Activated CD4-positive, alpha-beta T cell treated with anti-CD3 and anti-CD28 coated beads, Interleukin-2, amount 50 U/mL, for 16 hours (primary cell): ENCODE data around the gene CHD2.
"Not testable (repeated sequence)": the region's sequence is repeated elsewhere in the genome, so short reads cannot be mapped to it uniquely, and the experiment has no call there.

ENCODE experiments used
- DNase-seq: peaks from one replicate; pipeline ENCODE4 v3.0.0-alpha.2; 2020

The CHD2 gene

DNA sequence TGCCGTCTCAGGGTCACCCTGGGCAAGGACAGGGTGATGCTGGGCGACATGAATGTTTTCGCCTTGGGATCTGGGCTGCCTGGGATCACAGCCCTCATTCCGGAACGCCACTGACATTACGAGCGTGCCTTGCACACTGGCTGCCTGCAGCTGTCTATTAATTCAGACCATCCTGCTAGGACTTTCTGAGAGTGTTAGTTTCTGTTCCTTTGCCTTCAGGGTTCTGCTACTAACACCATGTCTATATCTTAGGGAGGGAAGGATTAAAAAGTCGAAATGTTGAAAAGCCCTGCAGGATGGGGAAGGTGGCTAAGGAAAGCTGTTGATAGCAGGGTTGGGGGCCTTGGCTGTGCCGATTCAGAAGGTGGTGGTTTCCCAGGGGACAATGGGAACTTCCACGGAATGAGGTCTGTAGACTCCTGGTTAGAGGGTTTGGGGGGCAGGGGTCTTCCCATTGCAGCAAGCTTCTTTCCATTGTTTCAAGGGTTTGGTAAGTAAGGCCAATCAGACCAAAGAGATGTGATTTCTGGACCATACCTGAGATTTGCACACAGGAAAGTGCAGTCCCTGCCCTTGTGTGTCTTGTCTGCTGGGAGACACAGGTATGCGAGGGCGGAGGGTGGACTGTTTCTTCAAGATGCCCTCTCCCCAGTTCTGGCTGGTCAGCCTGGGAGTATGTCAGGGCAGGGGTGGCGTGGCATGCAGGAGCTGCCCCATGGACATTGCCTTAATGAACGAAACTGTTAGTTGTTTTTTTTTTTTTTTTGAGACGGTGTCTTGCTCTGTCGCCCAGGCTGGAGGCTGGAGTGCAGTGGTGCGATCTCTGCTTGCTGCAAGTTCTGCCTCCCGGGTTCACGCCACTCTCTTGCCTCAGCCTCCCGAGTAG is 137.9 kb downstream of the CHD2 start:
- DNase-seq, result no peak

- not testable (repeated sequence) for DNase-seq
Observed at GRCh38 chr15:93039562-93040287, 139.6 kb downstream of the CHD2 start.

DNA sequence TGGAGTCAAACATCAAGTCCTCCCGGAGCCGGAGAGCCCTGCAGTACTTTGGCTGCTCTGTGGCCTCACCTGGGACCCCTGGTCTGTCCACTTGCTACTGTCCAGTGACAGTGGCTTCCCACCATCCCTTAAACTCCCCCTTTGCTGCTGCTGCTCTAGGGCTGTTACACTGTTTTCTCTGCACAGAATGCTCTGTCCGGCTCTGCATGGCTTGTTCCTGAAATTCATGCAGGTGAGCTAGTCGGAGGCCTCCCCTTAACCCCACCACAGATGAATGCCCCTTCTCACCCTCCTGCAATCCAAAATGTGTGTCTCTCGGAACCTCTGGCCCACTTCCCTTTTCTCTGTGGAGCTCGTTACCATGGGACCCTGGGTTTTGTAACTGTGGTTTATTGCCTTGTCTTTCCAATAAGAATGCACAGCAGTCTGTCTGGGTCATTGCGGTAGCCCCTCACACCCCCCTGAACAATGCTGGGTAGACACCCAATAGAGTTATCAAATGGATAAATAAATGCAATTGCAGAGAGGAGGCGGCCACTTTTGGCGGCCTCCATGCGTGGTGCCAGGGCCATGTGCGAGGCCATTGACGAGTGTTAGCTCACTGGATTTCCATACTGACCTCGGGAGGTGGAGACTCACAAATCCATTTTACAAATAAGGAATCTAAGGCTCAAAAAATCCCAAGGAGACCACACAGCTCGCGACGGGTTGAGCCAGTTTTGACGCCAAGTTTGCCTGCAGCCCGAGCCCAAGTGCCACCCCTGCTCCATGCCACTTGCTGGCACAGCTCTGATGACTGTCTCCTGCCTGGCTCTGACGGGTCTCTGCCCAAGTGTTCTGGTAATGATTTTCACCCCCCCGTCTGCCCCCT is 140.4 kb downstream of the CHD2 start:
- DNase-seq, result no peak

DNA sequence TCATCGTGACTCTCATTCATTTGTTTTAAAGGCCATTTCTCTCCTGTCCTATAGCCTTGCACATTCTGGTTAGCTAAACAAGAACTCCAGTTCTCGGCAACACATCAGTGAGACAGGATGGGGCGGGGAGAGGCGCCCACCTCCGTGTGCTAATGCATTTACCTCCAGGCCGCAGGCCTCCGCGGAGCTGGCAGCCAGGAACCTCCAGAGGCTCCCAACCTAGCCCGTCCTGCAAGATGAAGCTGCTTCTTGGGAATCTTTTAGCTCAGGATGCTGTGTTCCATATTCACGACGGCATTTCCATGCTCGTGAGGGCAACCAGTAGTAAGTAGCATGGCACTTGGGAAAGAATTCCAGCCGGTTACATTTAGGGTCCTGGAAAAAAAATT is 141.0 kb downstream of the CHD2 start:
- DNase-seq, result no peak

DNA sequence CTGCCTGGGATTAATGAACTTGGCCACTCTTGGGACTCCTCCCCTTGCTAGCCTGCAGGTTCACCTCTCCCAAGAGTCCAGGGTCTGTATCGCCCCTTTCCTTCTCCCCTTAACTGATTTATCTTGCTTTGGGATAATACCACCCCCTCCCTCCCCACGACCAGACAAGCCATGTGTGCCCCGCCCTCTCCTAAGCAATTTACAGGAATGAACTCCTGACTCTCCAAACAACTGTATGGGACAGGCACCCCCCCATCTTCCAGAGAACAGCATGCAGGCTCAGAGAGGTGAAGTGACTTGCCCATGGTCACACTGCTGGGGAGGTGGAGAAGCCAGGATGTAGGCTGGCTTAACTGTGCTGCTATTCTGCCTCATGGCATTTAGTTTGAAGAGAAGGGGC is 142.1 kb downstream of the CHD2 start:
- no peak for DNase-seq

DNA sequence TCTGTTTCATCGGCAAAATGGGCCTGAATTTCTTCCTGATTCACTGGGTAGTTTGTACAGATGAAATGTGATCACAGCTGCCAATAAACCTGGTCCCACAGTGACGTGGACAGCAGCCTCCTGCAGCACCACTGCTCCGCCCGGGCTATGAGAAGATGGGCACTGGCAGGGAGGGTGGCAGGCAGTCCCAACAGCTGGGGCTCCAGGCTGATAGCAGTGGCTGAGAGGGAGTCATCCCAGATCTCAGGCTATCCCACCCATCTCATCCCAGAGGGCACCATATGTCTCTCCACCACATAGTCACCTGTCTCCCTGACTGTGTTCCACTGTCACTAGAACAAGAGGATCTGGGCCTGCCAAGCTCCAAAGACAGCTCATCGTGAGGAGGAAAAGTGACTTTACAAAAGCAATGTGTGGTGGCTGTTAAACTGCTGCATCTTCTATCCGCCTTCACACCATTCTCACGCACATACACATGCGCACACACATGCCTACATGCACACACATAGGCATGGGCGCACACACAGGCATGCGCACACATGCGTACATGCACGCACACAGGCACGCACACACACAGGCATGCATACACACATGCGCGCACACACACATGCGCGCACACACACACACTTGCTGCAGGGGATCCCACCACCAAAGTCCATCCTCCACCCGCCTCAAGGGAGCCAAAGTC is 142.7 kb downstream of the CHD2 start:
- no peak for DNase-seq

DNA sequence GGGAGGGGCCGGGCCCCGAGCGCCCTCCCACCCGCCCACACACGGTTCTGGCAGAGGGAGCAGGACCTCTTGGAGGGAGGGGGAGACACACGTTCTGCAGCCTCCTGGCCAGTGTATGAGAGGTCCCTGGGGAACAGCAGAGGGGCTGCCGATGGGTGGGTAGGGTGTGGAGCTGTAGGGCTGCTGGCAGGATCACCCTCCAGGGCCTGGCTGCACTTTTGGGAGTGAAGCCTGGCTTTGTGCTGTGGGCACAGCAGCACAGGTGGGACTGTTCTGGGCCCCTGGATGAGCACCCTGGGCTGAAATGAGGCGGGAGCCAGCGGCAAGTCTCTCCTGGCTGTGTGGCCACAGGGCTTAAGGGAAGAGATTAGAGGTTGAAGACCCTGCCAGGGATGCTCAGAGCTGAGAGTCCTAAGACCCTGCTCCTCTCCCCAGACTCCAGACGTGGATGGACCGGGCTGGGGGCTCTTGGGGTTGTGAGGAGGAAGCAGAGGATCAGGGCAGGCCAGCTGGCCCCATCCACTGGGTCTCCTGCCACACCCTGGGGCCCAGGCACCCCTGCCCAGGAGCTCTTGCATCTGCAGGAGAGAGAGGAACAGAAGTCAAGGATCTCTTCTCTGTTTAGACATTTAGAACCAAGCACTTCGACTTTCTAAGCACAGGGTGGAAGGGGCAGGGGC is 143.6 kb downstream of the CHD2 start:
- no peak for DNase-seq

DNA sequence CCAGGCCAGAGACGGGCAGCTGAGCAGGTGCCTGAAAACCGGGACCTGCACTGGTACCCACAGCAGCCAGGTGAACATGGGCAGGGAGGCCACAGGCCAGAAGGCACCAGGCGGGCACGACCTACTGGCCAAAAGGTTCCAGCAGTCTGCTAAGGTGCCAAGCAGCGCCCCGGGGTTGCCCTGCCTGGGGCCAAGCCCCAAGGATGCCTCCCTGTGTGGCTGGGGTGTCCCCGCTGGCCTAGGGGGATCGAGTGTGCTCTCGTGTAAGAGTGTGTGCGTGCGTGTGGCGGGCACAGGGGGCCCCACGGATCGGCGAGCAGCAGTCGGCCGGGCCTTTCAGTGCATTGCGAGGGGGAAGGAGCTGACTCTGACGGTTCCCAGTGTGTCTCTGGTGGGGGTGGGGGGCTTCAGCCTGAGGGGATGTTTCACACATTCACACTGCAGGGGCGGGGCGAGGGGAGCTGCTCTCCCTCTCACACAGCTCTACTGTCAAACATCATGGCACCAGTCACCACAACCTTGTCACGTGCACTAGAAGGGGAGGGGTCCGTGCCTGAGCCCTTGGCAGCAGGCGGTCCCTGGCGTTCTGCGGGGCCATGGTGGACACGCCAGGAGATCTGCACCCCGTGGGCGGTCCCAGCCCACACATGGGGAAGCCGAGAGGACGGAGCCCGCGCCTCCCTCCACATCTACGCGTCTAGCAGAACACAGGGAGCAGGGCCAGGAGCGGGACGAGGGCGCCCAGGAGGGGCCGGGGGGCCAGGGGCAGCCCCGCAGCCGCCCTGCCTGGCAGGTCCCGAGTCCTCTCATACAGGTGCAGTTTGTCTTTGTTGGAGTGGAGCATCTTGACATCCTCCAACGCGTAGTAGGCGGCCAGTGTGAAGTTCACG is 144.4 kb downstream of the CHD2 start:
- no peak for DNase-seq

DNA sequence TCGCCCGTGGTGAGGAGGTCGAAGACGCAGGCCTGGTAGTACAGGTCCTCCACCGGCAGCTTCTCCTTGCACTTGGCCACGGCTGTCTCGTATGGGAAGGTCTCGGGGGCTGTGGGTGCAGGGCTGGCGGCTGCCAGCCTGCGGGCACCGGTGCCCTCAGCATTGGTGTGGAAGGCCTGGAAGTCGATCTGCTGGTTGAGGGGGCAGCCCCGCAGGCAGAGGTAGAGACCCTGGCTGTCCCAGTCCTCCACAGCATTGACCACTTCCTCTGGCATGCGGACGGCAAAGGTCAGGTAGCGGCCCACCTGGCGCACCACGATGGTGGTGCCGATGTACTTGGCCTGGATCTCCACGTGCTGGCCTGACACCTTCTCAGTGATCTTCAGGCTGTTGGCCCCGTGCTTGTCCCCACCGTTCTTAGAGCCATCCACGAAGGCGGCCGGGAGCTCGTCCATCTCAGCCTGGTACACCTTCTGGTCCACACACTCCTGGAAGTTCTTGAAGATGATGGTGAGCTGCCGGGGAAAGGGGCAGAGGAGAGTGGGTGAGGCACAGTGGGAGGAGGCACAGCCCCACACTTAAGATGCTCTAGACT is 145.2 kb downstream of the CHD2 start:
- no peak for DNase-seq

- DNase-seq, result no peak
Observed at GRCh38 chr15:93046120-93046519, 146.0 kb downstream of the CHD2 start.

- no peak for DNase-seq
Observed at GRCh38 chr15:93046721-93047120, 146.6 kb downstream of the CHD2 start.

- no peak for DNase-seq
Observed at GRCh38 chr15:93047621-93048425, 147.7 kb downstream of the CHD2 start.

- DNase-seq, result no peak
Observed at GRCh38 chr15:93048426-93048721, 148.2 kb downstream of the CHD2 start.

GRCh38 chr15:93048759-93049161 is 148.6 kb downstream of the CHD2 start:
- DNase-seq, result no peak

GRCh38 chr15:93049233-93049632 is 149.1 kb downstream of the CHD2 start:
- DNase-seq, result no peak

- DNase-seq, result no peak
Observed at GRCh38 chr15:93049914-93050578, 149.9 kb downstream of the CHD2 start.

- DNase-seq, result no peak
Observed at GRCh38 chr15:93050648-93051047, 150.5 kb downstream of the CHD2 start.

GRCh38 chr15:93051236-93052089 is 151.3 kb downstream of the CHD2 start:
- DNase-seq, result no peak
